Measurements from ENCODE around the gene GPATCH2. TPM values are rescaled to one million over a fixed set of nuclear protein-coding genes. Genes with fewer than 3 reads are reported as not detected.

GPATCH2 gene
- polyA plus RNA-seq, 1 experiment = 2.7 TPM

- H3K36me3 ChIP-seq (ENCODE audit: control insufficient read depth, insufficient read depth, low read length) = no peaks in the 10 kb centered on the region
- no peaks in the 10 kb centered on the region for H3K27me3 ChIP-seq (ENCODE audit: control insufficient read depth, insufficient read depth, low read length)
- no peak for TF ChIP-seq CTCF (IDR thresholded peaks at IDR 0.05; ENCODE audit: insufficient read depth, low read depth, low read length)
- ChIA-PET CTCF (interaction anchor here (0.9 kb wide), 1 partner anchor 122 kb away, joined by 3 read pairs; no protein-coding TSS in a partner anchor), POLR2A (no interaction called here)
- H3K4me3 ChIP-seq (ENCODE audit: low read depth, low read length) = no peak overlapping the region
- DNase-seq (ENCODE audit: low read depth) = no peak
Measured at GRCh38 chr1:217495249-217495648, 135.6 kb downstream of the GPATCH2 start.

GRCh38 chr1:217494767-217495166 lies 136.1 kb downstream of the GPATCH2 start:
- Histone ChIP-seq H3K27me3 (ENCODE audit: control insufficient read depth, insufficient read depth, low read length) (no peaks in the 10 kb centered on the region), H3K36me3 (ENCODE audit: control insufficient read depth, insufficient read depth, low read length) (no peaks in the 10 kb centered on the region), H3K4me3 (ENCODE audit: low read depth, low read length) (no peak overlapping the region)
- ChIA-PET CTCF (interaction anchor here (0.9 kb wide), 1 partner anchor 123 kb away, joined by 3 read pairs; no protein-coding TSS in a partner anchor), POLR2A (no interaction called here)
- no peak for DNase-seq (ENCODE audit: low read depth)
- no peak for TF ChIP-seq CTCF (IDR thresholded peaks at IDR 0.05; ENCODE audit: insufficient read depth, low read depth, low read length)

- H3K4me3 ChIP-seq (ENCODE audit: low read depth, low read length) = no peak overlapping the region
- no peak for TF ChIP-seq CTCF (IDR thresholded peaks at IDR 0.05; ENCODE audit: insufficient read depth, low read depth, low read length)
- ChIA-PET CTCF (no interaction called here), POLR2A (no interaction called here)
- no peak for DNase-seq (ENCODE audit: low read depth)
- H3K27me3 ChIP-seq (ENCODE audit: control insufficient read depth, insufficient read depth, low read length) = no peaks in the 10 kb centered on the region
- H3K36me3 ChIP-seq (ENCODE audit: control insufficient read depth, insufficient read depth, low read length) = no peaks in the 10 kb centered on the region
Measured at GRCh38 chr1:217493290-217493689, 137.6 kb downstream of the GPATCH2 start.

GRCh38 chr1:217484871-217485270 lies 146.0 kb downstream of the GPATCH2 start:
- ChIA-PET POLR2A (no interaction called here), CTCF (no interaction called here)
- H3K27me3 ChIP-seq (ENCODE audit: control insufficient read depth, insufficient read depth, low read length) = no peaks in the 10 kb centered on the region
- H3K36me3 ChIP-seq (ENCODE audit: control insufficient read depth, insufficient read depth, low read length) = no peaks in the 10 kb centered on the region
- no peak for DNase-seq (ENCODE audit: low read depth)
- TF ChIP-seq CTCF (IDR thresholded peaks at IDR 0.05; ENCODE audit: insufficient read depth, low read depth, low read length) = no peak
- H3K4me3 ChIP-seq (ENCODE audit: low read depth, low read length) = no peak overlapping the region

- no peaks in the 10 kb centered on the region for H3K36me3 ChIP-seq (ENCODE audit: control insufficient read depth, insufficient read depth, low read length)
- POLR2A ChIA-PET = no interaction called here
- no peaks in the 10 kb centered on the region for H3K27me3 ChIP-seq (ENCODE audit: control insufficient read depth, insufficient read depth, low read length)
- CTCF ChIA-PET = no interaction called here
- peak; percentile 27 for DNase-seq (ENCODE audit: low read depth)
- no peak for TF ChIP-seq CTCF (IDR thresholded peaks at IDR 0.05; ENCODE audit: insufficient read depth, low read depth, low read length)
- no peak overlapping the region for H3K4me3 ChIP-seq (ENCODE audit: low read depth, low read length)
Measured at GRCh38 chr1:217482356-217483102, 148.4 kb downstream of the GPATCH2 start.
